ENCODE data around the gene SSB.

DNA sequence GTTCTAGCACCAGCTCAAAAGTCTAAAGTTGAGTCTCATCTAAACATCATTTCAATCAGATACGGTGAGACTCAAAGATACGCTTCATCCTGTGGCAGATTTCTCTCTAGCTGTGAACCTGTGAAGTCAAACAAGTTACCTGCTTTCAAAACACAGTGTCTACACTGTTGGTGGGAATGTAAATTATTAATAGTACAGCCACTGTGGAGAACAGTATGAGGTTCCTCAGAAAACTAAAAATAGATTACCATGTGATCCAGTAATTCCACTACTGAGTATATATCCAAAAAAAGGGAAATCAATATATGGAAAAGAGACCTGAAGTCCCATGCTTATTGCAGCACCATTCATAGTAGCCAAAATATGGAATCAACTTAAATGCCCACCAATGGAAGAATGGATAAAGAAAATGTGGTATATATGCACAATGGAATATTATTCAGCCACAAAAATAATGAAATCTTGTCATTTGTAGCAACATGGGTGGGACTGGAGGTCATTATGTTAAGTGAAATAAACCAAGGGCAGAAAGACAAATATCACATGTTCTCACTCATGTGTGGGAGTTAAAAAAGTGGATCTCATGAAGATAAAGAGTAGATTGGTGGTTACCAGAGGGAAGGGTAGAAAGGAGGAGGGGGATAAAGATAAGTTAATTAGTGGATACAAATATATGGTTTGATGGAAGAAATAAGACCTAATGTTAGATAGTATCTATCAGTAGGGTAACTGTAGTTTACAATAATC lies 40.2 kb downstream of the SSB start:
- TF ChIP-seq, protein P1, sequence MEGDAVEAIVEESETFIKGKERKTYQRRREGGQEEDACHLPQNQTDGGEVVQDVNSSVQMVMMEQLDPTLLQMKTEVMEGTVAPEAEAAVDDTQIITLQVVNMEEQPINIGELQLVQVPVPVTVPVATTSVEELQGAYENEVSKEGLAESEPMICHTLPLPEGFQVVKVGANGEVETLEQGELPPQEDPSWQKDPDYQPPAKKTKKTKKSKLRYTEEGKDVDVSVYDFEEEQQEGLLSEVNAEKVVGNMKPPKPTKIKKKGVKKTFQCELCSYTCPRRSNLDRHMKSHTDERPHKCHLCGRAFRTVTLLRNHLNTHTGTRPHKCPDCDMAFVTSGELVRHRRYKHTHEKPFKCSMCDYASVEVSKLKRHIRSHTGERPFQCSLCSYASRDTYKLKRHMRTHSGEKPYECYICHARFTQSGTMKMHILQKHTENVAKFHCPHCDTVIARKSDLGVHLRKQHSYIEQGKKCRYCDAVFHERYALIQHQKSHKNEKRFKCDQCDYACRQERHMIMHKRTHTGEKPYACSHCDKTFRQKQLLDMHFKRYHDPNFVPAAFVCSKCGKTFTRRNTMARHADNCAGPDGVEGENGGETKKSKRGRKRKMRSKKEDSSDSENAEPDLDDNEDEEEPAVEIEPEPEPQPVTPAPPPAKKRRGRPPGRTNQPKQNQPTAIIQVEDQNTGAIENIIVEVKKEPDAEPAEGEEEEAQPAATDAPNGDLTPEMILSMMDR (conservative IDR thresholded peaks at IDR 0.05; ENCODE audit: low read depth, low read length), result no peak
- TF ChIP-seq EZH2phosphoT487 (IDR thresholded peaks at IDR 0.05; ENCODE audit: borderline replicate concordance, low read length) (no peak), EZH2 (IDR thresholded peaks at IDR 0.05; ENCODE audit: low read length, unreplicated experiment) (no peak)

All from PC-3 (cell line).